ENCODE data around the gene METTL26.

- no peak for TF ChIP-seq EZH2 (IDR thresholded peaks at IDR 0.05; ENCODE audit: insufficient read depth, poor library complexity, severe bottlenecking)
- TF ChIP-seq EZH2phosphoT487 (IDR thresholded peaks at IDR 0.05; ENCODE audit: insufficient read depth, low read depth) = no peak
Measured at GRCh38 chr16:677316-678190, 41.4 kb upstream of the METTL26 start.

Measured in GM23248 (cell line).